Osteoblast (primary cell): ENCODE measurements around the gene GAST. TPM values are rescaled to one million over a fixed set of nuclear protein-coding genes. Genes with fewer than 3 reads are reported as not detected.
A peak's percentile ranks its signal among the peaks of the same experiment; 100 is the strongest.

Source experiments
- DNase-seq: peaks from one replicate; pipeline ENCODE4 v3.0.0; 2011; ENCODE audit warnings: low spot score, mixed read lengths; ENCODE audit not compliant: insufficient read length; ENCODE audit errors: missing footprints
- H2AFZ ChIP-seq: 2 replicates; pipeline ENCODE4 v1.6.0; 2011; ENCODE audit warnings: mild to moderate bottlenecking, low read length
- H3K27ac ChIP-seq: 2 replicates; pipeline ENCODE4 v1.5.1; 2011; ENCODE audit warnings: mild to moderate bottlenecking, low read depth, low read length, moderate library complexity
- H3K27me3 ChIP-seq: 2 replicates; pipeline ENCODE4 v1.6.0; 2012; ENCODE audit warnings: mild to moderate bottlenecking, control low read depth, inconsistent platforms, low read length, moderate library complexity; ENCODE audit not compliant: insufficient read depth
- H3K36me3 ChIP-seq: 2 replicates; pipeline ENCODE4 v1.5.1; 2011; ENCODE audit warnings: mild to moderate bottlenecking, low read length, control low read depth, moderate library complexity; ENCODE audit not compliant: insufficient read depth
- H3K4me1 ChIP-seq: 2 replicates; pipeline ENCODE4 v1.5.1; 2011; ENCODE audit warnings: mild to moderate bottlenecking, low read length, control low read depth, moderate library complexity; ENCODE audit not compliant: insufficient read depth
- H3K4me2 ChIP-seq: 2 replicates; pipeline ENCODE4 v1.6.0; 2011; ENCODE audit warnings: mild to moderate bottlenecking, low read length; ENCODE audit not compliant: insufficient read depth
- H3K4me3 ChIP-seq: fragments of 200-600 bp; sonication (generic); 3 replicates; pipeline ENCODE4 v1.5.1; 2012; ENCODE audit warnings: mild to moderate bottlenecking, low read length, inconsistent platforms; ENCODE audit not compliant: insufficient read depth
- H3K79me2 ChIP-seq: 2 replicates; pipeline ENCODE4 v1.6.0; 2012; ENCODE audit warnings: mild to moderate bottlenecking, low read length, control low read depth, inconsistent platforms; ENCODE audit not compliant: insufficient read depth
- H3K9me3 ChIP-seq: 2 replicates; pipeline ENCODE4 v1.5.1; 2011; ENCODE audit warnings: low read depth, low read length, control low read depth
- H4K20me1 ChIP-seq: 2 replicates; pipeline ENCODE4 v1.6.0; 2012; ENCODE audit warnings: mild to moderate bottlenecking, low read length, control low read depth; ENCODE audit not compliant: insufficient read depth
- total RNA-seq: library from RNA; depleted of rRNA; stranded (reverse); fragments of >200 nt; gene quantifications from 2 replicates; pipeline ENCODE4 v1.2.3, GENCODE V29; 2012
- TF ChIP-seq, protein P1 (sequence below): IDR thresholded peaks from 2 replicates; pipeline ENCODE4 v1.5.1; 2011; ENCODE audit warnings: mild to moderate bottlenecking, low read depth, low read length, moderate library complexity; ENCODE audit errors: extremely low read depth

The GAST gene
- total RNA-seq, 1 donor, result not detected

DNA sequence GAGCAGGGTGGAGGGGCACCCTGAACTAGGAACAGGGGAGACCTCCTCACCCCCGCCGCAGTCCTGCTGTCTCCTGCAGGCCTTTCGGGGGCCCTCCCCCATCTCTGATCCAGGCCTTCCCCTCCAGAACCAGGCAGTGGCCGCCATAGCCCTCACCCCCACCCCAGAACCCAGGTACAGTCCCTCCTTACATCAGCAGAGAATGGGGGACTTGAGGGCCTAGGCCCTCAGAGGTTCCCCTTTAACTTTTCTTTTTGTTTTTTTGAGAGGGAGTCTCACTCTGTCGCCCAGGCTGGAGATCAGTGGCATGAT, 26.6 kb downstream of the GAST start:
- H3K4me3 ChIP-seq, result no peak overlapping the region
- H3K36me3 ChIP-seq, result no peaks in the 10 kb centered on the region
- H2AFZ ChIP-seq, result no peak overlapping the region
- TF ChIP-seq, protein P1, sequence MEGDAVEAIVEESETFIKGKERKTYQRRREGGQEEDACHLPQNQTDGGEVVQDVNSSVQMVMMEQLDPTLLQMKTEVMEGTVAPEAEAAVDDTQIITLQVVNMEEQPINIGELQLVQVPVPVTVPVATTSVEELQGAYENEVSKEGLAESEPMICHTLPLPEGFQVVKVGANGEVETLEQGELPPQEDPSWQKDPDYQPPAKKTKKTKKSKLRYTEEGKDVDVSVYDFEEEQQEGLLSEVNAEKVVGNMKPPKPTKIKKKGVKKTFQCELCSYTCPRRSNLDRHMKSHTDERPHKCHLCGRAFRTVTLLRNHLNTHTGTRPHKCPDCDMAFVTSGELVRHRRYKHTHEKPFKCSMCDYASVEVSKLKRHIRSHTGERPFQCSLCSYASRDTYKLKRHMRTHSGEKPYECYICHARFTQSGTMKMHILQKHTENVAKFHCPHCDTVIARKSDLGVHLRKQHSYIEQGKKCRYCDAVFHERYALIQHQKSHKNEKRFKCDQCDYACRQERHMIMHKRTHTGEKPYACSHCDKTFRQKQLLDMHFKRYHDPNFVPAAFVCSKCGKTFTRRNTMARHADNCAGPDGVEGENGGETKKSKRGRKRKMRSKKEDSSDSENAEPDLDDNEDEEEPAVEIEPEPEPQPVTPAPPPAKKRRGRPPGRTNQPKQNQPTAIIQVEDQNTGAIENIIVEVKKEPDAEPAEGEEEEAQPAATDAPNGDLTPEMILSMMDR, result no peak
- H3K4me1 ChIP-seq, result peaks cover 10% of the 10 kb centered on the region
- H4K20me1 ChIP-seq, result no peaks in the 10 kb centered on the region
- peaks cover 42% of the 10 kb centered on the region for H3K27me3 ChIP-seq
- no peak overlapping the region for H3K4me2 ChIP-seq
- no peaks in the 10 kb centered on the region for H3K9me3 ChIP-seq
- no peak overlapping the region for H3K27ac ChIP-seq
- H3K79me2 ChIP-seq, result no peaks in the 10 kb centered on the region
- peak; percentile 57 for DNase-seq

DNA sequence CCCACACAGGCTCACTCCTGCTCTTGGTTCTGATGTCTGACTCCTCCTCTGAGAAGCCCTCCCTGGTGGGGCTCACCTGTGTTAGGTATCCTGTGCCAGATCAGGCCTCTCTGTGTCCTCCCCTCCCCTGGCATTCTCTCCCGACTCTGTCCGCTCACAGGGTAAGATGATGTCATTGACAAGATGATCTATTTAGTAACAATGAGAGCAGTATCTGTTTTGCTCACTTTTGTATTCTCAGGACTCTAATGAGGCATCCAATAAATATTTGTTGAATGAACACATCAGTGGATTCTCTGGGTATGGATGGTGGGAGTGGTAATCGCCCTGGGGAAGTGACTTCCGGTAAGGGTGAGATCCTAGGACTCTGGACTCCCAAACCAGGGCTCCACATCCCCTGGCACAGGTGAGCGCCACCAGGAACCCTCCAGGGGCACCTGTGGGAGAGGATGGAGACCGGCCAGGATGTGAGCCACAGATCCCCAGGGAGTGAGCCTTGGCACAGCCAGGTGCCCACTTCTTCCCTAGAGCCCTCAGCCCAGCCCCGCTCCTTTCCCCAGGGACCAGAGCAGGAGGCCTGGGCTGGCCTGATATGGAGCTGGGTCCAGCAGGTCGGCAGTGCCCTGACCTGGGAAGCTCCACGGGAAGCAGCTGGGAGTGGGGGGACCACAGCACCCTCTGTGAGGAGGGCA, 27.7 kb downstream of the GAST start:
- Histone ChIP-seq H3K27me3 (peaks cover 34% of the 10 kb centered on the region), H3K79me2 (no peaks in the 10 kb centered on the region), H3K4me3 (no peak overlapping the region), H3K4me2 (no peak overlapping the region), H3K4me1 (peaks cover 6% of the 10 kb centered on the region), H3K27ac (no peak overlapping the region), H2AFZ (no peak overlapping the region), H4K20me1 (no peaks in the 10 kb centered on the region), H3K36me3 (no peaks in the 10 kb centered on the region), H3K9me3 (no peaks in the 10 kb centered on the region)
- TF ChIP-seq, protein P1, result no peak
- DNase-seq, result peak; percentile 84

DNA sequence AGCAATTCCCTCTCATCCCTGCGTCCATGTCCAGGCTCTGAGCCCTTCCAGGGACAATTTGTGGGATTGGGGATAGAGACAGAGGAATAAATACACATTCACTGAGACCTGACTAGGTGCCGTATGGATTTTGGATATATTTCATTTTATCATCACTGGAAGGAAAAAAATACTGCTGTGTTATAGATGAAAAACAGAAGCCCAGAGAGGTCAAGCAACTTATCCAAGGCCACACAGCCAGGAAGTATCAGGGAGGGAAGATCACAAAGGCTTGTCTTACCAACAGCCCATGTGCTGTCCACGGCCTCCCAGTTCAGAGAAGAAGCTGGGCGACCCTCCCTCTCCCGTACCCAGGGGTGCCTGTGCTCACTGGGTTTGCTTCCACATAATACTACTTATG, 28.4 kb downstream of the GAST start:
- peaks cover 27% of the 10 kb centered on the region for H3K27me3 ChIP-seq
- no peak overlapping the region for H3K27ac ChIP-seq
- no peak overlapping the region for H3K4me2 ChIP-seq
- no peaks in the 10 kb centered on the region for H3K79me2 ChIP-seq
- no peaks in the 10 kb centered on the region for H4K20me1 ChIP-seq
- H2AFZ ChIP-seq, result no peak overlapping the region
- TF ChIP-seq, protein P1, result no peak
- peaks cover 6% of the 10 kb centered on the region for H3K4me1 ChIP-seq
- no peak for DNase-seq
- no peaks in the 10 kb centered on the region for H3K36me3 ChIP-seq
- no peak overlapping the region for H3K4me3 ChIP-seq
- no peaks in the 10 kb centered on the region for H3K9me3 ChIP-seq

GRCh38 chr17:41741709-41742108, 29.6 kb downstream of the GAST start:
- H2AFZ ChIP-seq, result no peak overlapping the region
- no peaks in the 10 kb centered on the region for H3K9me3 ChIP-seq
- TF ChIP-seq, protein P1, result no peak
- DNase-seq, result peak; percentile 10
- no peak overlapping the region for H3K4me3 ChIP-seq
- no peaks in the 10 kb centered on the region for H3K79me2 ChIP-seq
- no peaks in the 10 kb centered on the region for H4K20me1 ChIP-seq
- H3K27ac ChIP-seq, result no peak overlapping the region
- no peak overlapping the region for H3K4me2 ChIP-seq
- no peaks in the 10 kb centered on the region for H3K36me3 ChIP-seq
- H3K4me1 ChIP-seq, result peaks cover 6% of the 10 kb centered on the region
- peaks cover 22% of the 10 kb centered on the region for H3K27me3 ChIP-seq
